ENCODE results near the gene CREB3L2.
"Not testable (repeated sequence)": the region's sequence is repeated elsewhere in the genome, so short reads cannot be mapped to it uniquely, and the experiment has no call there.

Gene CREB3L2

GRCh38 chr7:137930581-137930980 is 71.3 kb downstream of the CREB3L2 start:
- DNase-seq, result peak; percentile 95

GRCh38 chr7:137928626-137929025 is 73.3 kb downstream of the CREB3L2 start:
- no peak for DNase-seq

GRCh38 chr7:137927386-137927785 is 74.5 kb downstream of the CREB3L2 start:
- DNase-seq, result no peak

DNA sequence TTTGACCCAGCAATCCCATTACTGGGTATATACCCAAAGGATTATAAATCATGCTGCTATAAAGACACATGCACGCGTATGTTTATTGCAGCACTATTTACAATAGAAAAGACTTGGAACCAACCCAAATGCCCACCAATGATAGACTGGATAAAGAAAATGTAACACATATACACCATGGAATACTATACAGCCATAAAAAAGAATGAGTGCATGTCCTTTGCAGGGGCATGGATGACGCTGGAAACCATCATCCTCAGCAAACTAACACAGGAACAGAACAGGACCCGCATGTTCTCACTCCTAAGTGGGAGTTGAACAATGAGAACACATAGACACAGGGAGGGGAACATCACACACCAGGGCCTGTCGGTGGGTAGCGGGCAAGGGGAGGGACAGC is 75.7 kb downstream of the CREB3L2 start:
- not testable (repeated sequence) for DNase-seq

DNA sequence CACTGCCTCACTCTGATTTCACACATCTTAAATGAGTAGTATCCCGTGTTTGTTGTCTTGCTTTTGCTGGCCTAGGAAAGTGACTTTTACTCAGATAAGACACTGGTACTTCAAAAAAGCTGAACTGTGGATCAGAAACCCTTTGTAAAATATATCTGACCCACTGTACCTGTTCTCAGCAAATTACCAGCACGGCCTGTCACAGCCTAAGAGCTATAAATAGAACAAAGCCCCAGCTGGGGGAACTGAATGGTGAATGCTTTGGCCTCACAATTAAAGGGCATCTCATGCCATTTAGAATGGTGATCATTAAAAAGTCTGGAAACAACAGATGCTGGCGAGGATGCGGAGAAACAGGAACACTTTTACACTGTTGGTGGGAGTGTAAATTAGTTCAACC is 76.1 kb downstream of the CREB3L2 start:
- no peak for DNase-seq

- no peak for DNase-seq
Observed at GRCh38 chr7:137925091-137925490, 76.8 kb downstream of the CREB3L2 start.

- peak; percentile 94 for DNase-seq
Observed at GRCh38 chr7:137923380-137923779, 78.5 kb downstream of the CREB3L2 start.

DNA sequence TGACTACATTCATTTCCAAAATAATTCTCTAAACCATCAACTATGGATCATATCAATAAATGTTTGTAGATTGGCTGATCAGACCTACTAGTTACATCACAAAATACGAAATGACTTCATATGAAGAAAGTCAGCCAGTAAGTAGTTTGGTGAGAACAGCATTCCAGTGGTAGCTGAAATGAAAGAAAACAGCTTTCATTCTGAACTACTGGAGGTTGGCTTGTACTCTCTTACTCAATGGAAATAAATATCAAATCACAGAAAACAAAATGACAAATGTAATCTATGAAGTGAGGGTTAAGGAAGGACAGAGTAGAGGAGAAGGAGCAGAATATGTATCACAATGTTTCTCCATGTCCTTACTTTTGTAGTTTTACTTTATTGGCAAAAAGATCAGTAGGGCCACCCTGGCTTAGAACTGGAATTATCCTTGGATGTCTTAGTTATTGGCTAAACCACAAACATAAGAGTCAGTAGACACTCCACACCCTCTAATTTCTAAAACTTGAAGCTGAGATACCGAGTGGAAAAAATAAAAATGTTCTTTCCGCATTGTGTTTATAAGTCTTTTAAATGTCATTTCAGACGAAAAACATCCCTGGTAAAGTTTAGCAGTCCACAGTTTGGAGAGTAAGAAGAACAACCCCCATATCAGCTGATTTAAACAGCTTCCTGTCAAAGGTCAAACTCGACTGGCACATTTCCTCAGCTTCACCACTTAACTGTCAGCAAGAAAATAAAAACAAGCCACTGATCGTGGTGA is 81.1 kb downstream of the CREB3L2 start:
- no peak for DNase-seq

GRCh38 chr7:137919987-137920386 is 81.9 kb downstream of the CREB3L2 start:
- no peak for DNase-seq

GRCh38 chr7:137916980-137917645 is 84.8 kb downstream of the CREB3L2 start:
- DNase-seq, result no peak

DNA sequence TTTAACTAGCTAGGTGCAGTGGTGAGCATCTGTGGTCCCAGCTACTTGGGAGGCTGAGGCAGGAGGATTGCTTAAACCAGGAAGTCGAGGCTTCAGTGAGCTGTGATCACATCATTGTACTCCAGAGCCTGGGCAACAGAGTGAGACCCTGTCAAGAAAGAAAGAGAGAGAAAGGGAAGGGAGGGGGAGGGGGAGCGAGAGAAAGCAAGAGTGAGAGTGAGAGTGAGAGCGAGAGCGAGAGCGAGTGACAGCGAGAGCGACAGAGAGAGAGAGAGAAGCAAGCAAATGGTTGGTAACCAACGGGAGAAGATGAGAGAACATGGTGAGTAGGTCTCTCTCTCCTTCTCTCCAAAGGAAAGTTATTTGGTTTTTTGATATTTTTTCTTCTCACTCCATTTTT is 85.3 kb downstream of the CREB3L2 start:
- DNase-seq, result no peak

GRCh38 chr7:137915266-137915665 is 86.6 kb downstream of the CREB3L2 start:
- no peak for DNase-seq

- DNase-seq, result no peak
Observed at GRCh38 chr7:137913985-137914384, 87.9 kb downstream of the CREB3L2 start.

- DNase-seq, result no peak
Observed at GRCh38 chr7:137909042-137909441, 92.8 kb downstream of the CREB3L2 start.

DNA sequence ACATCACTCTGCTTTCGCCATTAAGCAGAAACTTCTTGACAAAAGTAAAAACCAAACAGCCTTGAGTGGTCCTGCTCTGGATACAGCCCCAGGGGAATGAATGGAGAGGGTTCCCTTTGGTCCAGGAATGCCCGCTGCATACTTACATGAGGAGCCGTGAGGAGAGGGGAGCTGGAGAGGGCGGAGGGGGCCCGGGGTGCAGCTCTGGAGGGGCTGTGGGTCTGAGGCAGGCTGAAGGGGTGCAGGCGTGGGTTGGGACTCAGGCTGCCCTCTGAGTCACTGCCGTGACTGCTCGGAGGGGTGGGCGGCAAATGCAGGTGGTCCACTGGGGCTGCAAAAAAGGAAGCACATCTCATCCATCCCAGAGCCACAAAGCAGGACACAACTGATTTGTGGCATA is 93.8 kb downstream of the CREB3L2 start:
- DNase-seq, result no peak

DNA sequence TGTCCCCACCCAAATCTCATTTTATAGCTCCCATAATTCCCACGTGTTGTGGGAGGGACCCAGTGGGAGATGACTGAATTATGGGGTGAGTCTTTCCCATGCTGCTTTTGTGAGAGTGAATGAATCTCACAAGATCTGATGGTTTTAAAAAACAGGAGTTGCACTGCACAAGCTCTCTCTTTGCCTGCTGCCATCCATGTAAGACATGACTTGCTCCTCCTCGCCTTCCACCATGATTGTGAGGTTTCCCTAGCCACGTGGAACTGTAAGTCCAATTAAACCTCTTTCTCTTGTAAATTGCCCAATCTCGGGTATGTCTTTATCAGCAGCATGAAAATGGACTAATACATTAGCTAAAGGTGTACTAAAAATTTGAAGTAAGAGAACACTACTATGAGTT is 95.2 kb downstream of the CREB3L2 start:
- not testable (repeated sequence) for DNase-seq

DNA sequence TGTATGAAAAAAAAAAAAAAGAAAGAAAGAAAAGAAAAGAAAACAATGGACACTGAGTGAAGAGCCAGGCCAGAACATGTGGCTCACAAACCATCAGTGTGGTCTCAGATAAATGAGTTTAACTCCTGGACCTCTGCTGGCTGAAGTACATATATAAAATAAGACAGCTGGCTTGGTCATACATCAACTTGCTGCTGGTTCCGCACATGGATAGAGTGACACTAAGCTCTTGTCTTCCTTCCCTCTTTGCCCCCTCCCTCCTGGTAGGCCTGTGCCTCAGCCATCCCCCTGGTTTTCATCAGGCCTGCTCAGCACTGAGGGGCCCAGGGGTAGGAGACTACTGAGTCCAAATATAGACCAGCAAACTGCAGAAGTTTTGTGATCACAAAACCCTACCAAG is 97.1 kb downstream of the CREB3L2 start:
- no peak for DNase-seq

DNA sequence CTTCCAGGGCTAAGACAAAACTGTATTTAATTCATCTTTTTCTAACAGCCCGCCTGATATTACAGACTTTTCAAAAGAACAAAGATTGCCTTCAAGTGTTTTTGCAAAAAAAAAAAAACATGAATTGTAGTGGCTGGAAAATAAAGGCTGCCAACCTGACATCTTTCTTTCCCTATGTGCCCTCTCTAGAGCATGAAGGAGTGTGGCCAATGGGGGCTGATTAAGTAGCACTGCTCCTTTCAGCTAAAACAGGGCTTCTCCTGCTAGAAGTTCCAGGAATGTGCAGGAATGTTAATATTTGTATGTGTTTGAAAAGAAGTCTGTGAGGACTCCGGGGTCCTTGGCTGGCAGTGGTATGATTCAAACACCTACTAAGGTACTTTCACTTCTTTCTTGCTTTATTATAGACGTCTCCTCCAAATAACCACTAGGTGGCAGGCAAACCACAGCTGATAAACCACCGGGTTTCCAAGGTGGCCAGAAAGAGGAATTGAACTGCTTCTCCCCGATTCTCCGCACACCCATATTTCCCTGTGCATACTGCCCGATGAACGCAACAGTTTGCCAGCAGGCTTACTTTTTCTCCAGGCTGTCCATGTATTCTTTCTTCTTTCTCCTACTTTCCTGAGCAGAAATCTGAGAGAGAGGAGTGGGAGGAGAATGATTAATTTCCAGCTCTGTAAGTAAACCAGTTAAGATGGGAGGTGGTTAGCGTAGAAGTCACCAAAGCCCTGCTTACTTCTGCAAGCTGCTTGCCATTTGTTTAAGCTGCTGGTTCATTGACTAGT is 98.3 kb downstream of the CREB3L2 start:
- peak; percentile 70 for DNase-seq

GRCh38 chr7:137900137-137900536 is 101.7 kb downstream of the CREB3L2 start:
- DNase-seq, result no peak

DNA sequence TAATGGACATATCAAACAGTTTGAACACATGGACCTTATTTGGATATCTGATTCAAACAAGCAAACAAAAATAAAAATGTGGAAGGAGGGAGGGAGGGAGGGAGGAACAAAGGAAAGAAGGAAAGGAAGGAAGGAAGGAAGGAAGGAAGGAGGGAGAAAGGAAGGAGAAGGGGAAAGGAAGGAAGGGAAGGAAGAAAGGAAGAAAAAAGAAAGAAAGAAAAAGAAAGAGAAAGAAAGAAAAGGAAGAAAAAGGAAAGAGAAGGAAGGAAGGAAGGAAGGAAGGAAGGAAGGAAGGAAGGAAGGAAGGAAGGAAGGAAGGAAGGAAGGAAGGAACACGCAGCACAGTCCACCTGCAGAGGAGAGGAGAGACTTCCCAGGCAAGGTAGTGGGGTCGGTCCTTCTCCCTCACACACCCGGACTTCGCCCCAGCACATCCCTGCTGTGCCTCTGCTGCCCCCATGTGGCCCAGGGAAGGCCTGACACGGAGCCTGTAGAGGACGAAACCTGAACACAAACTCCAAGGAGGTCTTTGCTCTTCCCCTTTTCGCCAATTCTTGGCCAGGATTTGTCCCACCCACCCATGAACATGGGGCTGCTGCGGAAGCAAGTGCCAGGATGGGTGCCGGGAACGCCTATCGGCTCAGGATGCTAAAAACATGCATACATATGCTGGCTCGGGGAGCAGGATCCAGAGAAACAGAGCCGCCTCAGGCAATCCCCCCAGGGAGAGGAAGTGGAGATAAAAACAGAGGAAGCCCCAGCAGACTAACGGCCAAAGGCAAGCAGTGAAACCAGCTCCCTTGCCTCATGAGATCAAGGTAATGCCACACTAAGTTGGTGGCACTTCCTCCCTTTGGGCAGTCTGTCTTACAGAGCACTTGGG is 102.8 kb downstream of the CREB3L2 start:
- DNase-seq, result peak; percentile 76

GRCh38 chr7:137895301-137896221 is 106.3 kb downstream of the CREB3L2 start:
- no peak for DNase-seq

Data from fibroblast of skin of back (primary cell).